ENCODE results near the gene RSPRY1. TPM values are rescaled to one million over a fixed set of nuclear protein-coding genes. Genes with fewer than 3 reads are reported as not detected.

RSPRY1 gene
- total RNA-seq, 1 experiment from 2014 or later = 24.9 TPM

DNA sequence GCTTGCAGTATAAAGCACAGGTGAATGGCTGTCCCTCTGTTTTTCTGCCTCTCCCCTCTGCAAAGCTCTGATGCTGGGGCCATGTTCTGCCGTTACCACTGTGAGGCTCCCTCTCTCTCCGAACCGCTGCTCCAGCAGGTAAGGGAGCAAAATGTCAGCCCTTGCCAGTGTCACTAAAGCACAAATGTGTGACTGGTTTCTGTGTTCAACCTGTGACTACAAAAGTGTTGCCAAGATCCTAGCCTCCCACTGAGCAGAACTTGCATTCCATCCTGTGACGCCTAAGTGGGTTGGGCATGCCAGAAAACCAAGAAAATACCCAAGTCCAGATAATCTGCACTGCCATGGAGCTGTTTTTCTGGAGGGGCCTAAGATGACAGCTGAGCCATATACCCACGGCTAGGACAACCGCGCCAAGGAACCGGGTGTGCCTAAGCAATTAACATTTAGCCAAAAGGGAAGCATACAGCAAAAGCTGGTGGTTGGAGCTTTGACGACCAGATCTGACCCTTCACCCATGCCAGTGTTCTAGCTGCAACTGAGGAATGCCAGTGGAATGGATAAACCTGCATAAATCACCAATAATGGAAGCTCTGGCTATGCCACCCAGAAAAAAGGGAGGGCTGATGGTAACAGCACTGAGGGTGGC lies 35.3 kb upstream of the RSPRY1 start:
- Histone ChIP-seq H3K9ac (ENCODE audit: low read length) (no peak overlapping the region), H3K27ac (ENCODE audit: low read depth, low read length) (no peak overlapping the region), H3K4me3 (replicated peaks in 1 of 2; ENCODE audit: low read depth in 1 of 2, low read length in 2 of 2) (no peak overlapping the region), H3K9me3 (ENCODE audit: control insufficient read depth in 1 of 2, insufficient read depth in 1 of 2, low read depth in 1 of 2, low read length in 2 of 2) (no peaks in the 10 kb centered on the region), H3K4me1 (ENCODE audit: control insufficient read depth in 1 of 2, insufficient read depth in 2 of 2, low read length in 2 of 2) (no peaks in the 10 kb centered on the region), H3K27me3 (ENCODE audit: insufficient read depth, low read length) (no peaks in the 10 kb centered on the region), H4K20me1 (ENCODE audit: insufficient read depth) (no peaks in the 10 kb centered on the region), H2AFZ (ENCODE audit: low read depth, low read length, poor library complexity, severe bottlenecking) (no peak overlapping the region), H3K4me2 (ENCODE audit: low read length) (no peak overlapping the region), H3K9me2 (ENCODE audit: insufficient read depth) (no peaks in the 10 kb centered on the region), H3K36me3 (ENCODE audit: control insufficient read depth in 1 of 2, insufficient read depth in 2 of 2, low read length in 2 of 2) (peaks cover 11 to 16% of the 10 kb centered on the region in 2 experiments; a peak in 2 of 4 replicates), H3K79me2 (ENCODE audit: insufficient read depth, low read length) (no peaks in the 10 kb centered on the region)
- TF ChIP-seq EGR1 (IDR thresholded peaks at IDR 0.05; ENCODE audit: low read depth) (no peak), ELF1 (IDR thresholded peaks at IDR 0.05; ENCODE audit: borderline replicate concordance, low read depth) (no peak), CEBPB (IDR thresholded peaks at IDR 0.05; ENCODE audit: low read depth) (no peak), FOSL1 (IDR thresholded peaks at IDR 0.05; ENCODE audit: low read depth) (no peak), JUND (IDR thresholded peaks at IDR 0.05) (no peak), SIN3A (IDR thresholded peaks at IDR 0.05; ENCODE audit: low read depth) (no peak), YY1 (IDR thresholded peaks at IDR 0.05; ENCODE audit: extremely low read depth, insufficient replicate concordance, low read depth, low read length) (no peak), EZH2phosphoT487 (IDR thresholded peaks at IDR 0.05; ENCODE audit: borderline replicate concordance) (no peak), SRF (IDR thresholded peaks at IDR 0.05; ENCODE audit: low read depth) (no peak), ZNF274 (IDR thresholded peaks at IDR 0.05; ENCODE audit: low read depth, low read length) (no peak), SP1 (IDR thresholded peaks at IDR 0.05; ENCODE audit: low read depth) (no peak), POLR2AphosphoS5 (IDR thresholded peaks at IDR 0.05; ENCODE audit: low read depth, low read length) (no peak), POLR2A (IDR thresholded peaks at IDR 0.05; ENCODE audit: borderline replicate concordance, extremely low read depth, insufficient read depth, insufficient read length) (no peak)
- TF ChIP-seq, protein P1, sequence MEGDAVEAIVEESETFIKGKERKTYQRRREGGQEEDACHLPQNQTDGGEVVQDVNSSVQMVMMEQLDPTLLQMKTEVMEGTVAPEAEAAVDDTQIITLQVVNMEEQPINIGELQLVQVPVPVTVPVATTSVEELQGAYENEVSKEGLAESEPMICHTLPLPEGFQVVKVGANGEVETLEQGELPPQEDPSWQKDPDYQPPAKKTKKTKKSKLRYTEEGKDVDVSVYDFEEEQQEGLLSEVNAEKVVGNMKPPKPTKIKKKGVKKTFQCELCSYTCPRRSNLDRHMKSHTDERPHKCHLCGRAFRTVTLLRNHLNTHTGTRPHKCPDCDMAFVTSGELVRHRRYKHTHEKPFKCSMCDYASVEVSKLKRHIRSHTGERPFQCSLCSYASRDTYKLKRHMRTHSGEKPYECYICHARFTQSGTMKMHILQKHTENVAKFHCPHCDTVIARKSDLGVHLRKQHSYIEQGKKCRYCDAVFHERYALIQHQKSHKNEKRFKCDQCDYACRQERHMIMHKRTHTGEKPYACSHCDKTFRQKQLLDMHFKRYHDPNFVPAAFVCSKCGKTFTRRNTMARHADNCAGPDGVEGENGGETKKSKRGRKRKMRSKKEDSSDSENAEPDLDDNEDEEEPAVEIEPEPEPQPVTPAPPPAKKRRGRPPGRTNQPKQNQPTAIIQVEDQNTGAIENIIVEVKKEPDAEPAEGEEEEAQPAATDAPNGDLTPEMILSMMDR (IDR thresholded peaks at IDR 0.05 in 2 of 3, conservative IDR thresholded peaks at IDR 0.05 in 1 of 3; ENCODE audit: borderline replicate concordance in 1 of 3, insufficient read depth in 1 of 3, low read depth in 2 of 3, low read length in 2 of 3) = no peak
- TF ChIP-seq, protein P2, sequence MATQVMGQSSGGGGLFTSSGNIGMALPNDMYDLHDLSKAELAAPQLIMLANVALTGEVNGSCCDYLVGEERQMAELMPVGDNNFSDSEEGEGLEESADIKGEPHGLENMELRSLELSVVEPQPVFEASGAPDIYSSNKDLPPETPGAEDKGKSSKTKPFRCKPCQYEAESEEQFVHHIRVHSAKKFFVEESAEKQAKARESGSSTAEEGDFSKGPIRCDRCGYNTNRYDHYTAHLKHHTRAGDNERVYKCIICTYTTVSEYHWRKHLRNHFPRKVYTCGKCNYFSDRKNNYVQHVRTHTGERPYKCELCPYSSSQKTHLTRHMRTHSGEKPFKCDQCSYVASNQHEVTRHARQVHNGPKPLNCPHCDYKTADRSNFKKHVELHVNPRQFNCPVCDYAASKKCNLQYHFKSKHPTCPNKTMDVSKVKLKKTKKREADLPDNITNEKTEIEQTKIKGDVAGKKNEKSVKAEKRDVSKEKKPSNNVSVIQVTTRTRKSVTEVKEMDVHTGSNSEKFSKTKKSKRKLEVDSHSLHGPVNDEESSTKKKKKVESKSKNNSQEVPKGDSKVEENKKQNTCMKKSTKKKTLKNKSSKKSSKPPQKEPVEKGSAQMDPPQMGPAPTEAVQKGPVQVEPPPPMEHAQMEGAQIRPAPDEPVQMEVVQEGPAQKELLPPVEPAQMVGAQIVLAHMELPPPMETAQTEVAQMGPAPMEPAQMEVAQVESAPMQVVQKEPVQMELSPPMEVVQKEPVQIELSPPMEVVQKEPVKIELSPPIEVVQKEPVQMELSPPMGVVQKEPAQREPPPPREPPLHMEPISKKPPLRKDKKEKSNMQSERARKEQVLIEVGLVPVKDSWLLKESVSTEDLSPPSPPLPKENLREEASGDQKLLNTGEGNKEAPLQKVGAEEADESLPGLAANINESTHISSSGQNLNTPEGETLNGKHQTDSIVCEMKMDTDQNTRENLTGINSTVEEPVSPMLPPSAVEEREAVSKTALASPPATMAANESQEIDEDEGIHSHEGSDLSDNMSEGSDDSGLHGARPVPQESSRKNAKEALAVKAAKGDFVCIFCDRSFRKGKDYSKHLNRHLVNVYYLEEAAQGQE (IDR thresholded peaks at IDR 0.05; ENCODE audit: low read depth) = no peak
- ChIA-PET RAD21 (ENCODE audit: low non-redundant PET in 1 of 2, low total read pairs in 2 of 2, uncharacterized antibody in 2 of 2, unreplicated experiment in 2 of 2) (no interaction called here), CTCF (no interaction called here), POLR2A (no interaction called here)
- intact Hi-C loops (cut with micrococcal nuclease) = no loop called here
- no peak for DNase-seq (ENCODE audit: low read depth, low spot score)
- ATAC-seq = no peak
- BruUV-seq (replicated peaks) = no TSS peak

Measured in HCT116 (cell line).